NB4 (cell line): Measurements from ENCODE around the gene SERPINH1.

Experiments used
- DNase-seq: peaks from one replicate; pipeline ENCODE4 v3.0.0; 2010; ENCODE audit warnings: low read depth
- H3K4me3 ChIP-seq: one replicate; pipeline ENCODE4 v1.5.1; 2011; ENCODE audit warnings: mild to moderate bottlenecking, low read depth, low read length, moderate library complexity
- MYC ChIP-seq: IDR thresholded peaks from 2 replicates; pipeline ENCODE4 v1.6.1; 2011; ENCODE audit warnings: low read depth, low read length
- POLR2A ChIP-seq: IDR thresholded peaks from 2 replicates; pipeline ENCODE4 v1.6.1; 2011; ENCODE audit warnings: mild to moderate bottlenecking; ENCODE audit not compliant: insufficient read length; ENCODE audit errors: extremely low read depth
- TF ChIP-seq, protein P1 (sequence below): IDR thresholded peaks from one replicate; pipeline ENCODE4 v1.5.1; 2012; ENCODE audit warnings: low read depth, low read length
- TF ChIP-seq, protein P2 (sequence below): IDR thresholded peaks from 2 replicates; pipeline ENCODE4 v1.6.1; 2011; ENCODE audit warnings: low read depth, low read length

SERPINH1 gene

GRCh38 chr11:75562836-75563484, 907 bp downstream of the SERPINH1 start:
- TF ChIP-seq MYC (no peak), POLR2A (no peak)
- TF ChIP-seq, protein P1, sequence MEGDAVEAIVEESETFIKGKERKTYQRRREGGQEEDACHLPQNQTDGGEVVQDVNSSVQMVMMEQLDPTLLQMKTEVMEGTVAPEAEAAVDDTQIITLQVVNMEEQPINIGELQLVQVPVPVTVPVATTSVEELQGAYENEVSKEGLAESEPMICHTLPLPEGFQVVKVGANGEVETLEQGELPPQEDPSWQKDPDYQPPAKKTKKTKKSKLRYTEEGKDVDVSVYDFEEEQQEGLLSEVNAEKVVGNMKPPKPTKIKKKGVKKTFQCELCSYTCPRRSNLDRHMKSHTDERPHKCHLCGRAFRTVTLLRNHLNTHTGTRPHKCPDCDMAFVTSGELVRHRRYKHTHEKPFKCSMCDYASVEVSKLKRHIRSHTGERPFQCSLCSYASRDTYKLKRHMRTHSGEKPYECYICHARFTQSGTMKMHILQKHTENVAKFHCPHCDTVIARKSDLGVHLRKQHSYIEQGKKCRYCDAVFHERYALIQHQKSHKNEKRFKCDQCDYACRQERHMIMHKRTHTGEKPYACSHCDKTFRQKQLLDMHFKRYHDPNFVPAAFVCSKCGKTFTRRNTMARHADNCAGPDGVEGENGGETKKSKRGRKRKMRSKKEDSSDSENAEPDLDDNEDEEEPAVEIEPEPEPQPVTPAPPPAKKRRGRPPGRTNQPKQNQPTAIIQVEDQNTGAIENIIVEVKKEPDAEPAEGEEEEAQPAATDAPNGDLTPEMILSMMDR, result no peak
- TF ChIP-seq, protein P2, sequence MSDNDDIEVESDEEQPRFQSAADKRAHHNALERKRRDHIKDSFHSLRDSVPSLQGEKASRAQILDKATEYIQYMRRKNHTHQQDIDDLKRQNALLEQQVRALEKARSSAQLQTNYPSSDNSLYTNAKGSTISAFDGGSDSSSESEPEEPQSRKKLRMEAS, result no peak
- no peak for DNase-seq

DNA sequence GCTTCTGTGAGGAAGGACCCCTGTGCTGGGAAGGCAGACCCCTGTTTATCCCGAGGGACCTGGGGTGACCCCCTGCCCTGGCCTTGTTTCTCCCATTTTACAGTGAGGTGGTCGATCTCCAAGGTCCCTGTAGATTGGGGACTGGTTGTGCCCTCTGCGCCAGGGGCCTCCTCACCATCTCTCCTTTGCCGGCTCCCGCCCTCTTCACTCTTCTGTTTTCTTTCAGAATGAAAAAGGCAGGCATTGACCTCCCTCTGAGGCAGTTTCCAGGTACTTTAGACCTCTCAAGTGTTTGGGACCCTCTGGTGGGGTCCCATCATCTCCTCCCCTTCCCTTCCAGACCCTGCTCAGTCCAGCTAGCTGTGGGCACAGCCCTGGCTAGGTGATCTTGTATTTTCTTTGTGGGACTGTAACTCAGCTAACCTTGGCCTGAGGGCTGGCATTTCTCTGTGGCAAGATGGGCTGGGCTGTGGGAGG, 1.5 kb downstream of the SERPINH1 start:
- no peak for DNase-seq
- H3K4me3 ChIP-seq, result peak overlapping the region; percentile 84
- TF ChIP-seq, protein P1, result no peak
- no peak for TF ChIP-seq POLR2A
- TF ChIP-seq, protein P2, result no peak
- no peak for TF ChIP-seq MYC

More at GRCh38 chr11:75562836-75563484, 907 bp downstream of the SERPINH1 start:
- peak overlapping the region; percentile 84 for H3K4me3 ChIP-seq

- no peak for DNase-seq
- TF ChIP-seq, protein P2, result no peak
- no peak for TF ChIP-seq POLR2A
- TF ChIP-seq MYC, result no peak
- TF ChIP-seq, protein P1, result no peak
- H3K4me3 ChIP-seq, result no peak overlapping the region
Observed at GRCh38 chr11:75563978-75564552, 2.0 kb downstream of the SERPINH1 start.

DNA sequence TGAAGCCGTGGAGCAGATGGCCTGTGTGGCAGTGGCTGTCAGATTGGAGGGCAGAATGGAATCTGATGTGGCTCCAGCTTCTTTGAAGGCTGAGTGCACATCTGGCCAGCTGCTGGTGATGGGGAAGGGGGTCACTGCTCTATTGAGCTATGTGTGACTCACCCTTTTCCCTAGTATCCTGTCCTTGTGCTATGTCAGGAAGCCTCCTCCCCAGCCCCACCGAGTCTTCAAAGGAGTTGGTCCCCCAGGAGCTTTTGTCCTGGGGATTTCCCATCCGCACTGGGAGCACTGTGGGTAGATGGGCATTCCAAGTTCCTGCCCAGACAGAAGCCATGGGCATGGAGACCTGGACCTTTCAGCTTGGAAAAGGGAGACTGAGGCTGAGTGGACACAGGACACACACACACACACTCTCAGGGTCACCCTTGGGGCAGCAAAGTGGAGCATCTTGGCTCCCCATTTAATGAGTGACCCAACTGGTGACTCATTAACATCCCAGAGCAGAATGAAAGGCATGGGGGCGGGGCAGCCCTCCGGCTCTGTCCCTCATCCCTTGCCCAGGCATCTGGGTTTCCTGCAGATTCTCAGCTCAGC, 3.3 kb downstream of the SERPINH1 start:
- H3K4me3 ChIP-seq, result no peak overlapping the region
- DNase-seq, result no peak
- TF ChIP-seq POLR2A, result no peak
- TF ChIP-seq, protein P1, result no peak

GRCh38 chr11:75565916-75566762, 4.1 kb downstream of the SERPINH1 start:
- TF ChIP-seq, protein P1, result no peak
- H3K4me3 ChIP-seq, result no peak overlapping the region
- no peak for DNase-seq
